Measurements from ENCODE around the gene DMRTA1.
"Not testable (repeated sequence)": the region's sequence is repeated elsewhere in the genome, so short reads cannot be mapped to it uniquely, and the experiment has no call there.

DMRTA1 gene

DNA sequence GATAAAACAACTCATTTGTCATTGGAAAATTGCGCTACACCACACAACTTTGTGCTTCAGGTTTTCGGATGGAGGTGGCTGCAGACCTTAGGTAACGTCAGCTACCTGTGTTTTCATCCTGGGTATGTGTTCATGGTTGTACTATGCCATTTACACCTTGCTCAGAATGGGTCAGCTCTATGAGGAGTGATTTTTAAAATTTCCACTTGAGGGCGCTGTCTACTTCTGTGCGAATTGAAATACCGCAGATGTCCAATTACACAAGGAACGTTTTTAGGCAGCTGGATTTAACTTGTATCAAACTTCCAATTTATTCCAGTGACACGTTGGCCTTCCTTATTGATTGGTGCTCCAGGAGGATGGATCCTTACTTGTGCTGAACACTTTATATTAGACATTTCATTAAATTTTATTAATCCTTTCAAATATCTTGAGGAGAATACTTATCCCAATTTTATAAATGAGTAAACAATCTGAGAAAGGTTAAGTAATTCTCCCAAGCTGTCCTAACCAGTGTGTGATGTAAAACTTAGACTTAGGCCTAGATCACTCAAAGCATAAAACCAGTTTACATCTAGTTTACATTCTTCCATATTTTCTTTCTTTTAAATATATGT is 23.4 kb downstream of the DMRTA1 start:
- Histone ChIP-seq H3K27me3 (replicated peaks; ENCODE audit: control insufficient read depth, insufficient read depth, low read length) (no peaks in the 10 kb centered on the region), H3K36me3 (ENCODE audit: control insufficient read depth, insufficient read depth, low read length) (no peaks in the 10 kb centered on the region), H3K4me3 (replicated peaks; ENCODE audit: low read depth, low read length) (no peak overlapping the region)
- no peak for DNase-seq (ENCODE audit: extremely low read depth, insufficient read length)
- TF ChIP-seq, protein P1, sequence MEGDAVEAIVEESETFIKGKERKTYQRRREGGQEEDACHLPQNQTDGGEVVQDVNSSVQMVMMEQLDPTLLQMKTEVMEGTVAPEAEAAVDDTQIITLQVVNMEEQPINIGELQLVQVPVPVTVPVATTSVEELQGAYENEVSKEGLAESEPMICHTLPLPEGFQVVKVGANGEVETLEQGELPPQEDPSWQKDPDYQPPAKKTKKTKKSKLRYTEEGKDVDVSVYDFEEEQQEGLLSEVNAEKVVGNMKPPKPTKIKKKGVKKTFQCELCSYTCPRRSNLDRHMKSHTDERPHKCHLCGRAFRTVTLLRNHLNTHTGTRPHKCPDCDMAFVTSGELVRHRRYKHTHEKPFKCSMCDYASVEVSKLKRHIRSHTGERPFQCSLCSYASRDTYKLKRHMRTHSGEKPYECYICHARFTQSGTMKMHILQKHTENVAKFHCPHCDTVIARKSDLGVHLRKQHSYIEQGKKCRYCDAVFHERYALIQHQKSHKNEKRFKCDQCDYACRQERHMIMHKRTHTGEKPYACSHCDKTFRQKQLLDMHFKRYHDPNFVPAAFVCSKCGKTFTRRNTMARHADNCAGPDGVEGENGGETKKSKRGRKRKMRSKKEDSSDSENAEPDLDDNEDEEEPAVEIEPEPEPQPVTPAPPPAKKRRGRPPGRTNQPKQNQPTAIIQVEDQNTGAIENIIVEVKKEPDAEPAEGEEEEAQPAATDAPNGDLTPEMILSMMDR (IDR thresholded peaks at IDR 0.05; ENCODE audit: insufficient read depth, low read length, poor library complexity, severe bottlenecking) = peak; percentile 68

DNA sequence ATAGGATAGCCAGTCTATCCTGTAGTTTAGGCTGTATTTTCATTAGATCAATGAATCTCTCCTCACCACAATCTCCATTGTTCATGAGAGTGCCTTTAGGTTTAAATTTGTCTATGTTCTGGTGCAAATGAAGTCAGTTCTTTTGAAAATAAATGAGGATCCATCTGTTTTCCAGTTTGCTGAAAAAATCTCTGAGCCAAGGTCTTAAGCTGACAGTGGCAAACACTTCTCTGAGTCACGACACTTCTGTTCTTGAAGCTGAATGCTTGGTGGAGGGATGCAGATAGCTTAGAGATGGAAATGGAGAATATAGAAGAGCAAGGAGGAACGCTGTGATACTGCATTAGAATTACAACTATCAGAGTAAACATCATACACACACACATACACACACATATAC is 34.9 kb downstream of the DMRTA1 start:
- H3K4me3 ChIP-seq (replicated peaks; ENCODE audit: low read depth, low read length) = no peak overlapping the region
- H3K27me3 ChIP-seq (replicated peaks; ENCODE audit: control insufficient read depth, insufficient read depth, low read length) = no peaks in the 10 kb centered on the region
- DNase-seq (ENCODE audit: extremely low read depth, insufficient read length) = no peak
- no peaks in the 10 kb centered on the region for H3K36me3 ChIP-seq (ENCODE audit: control insufficient read depth, insufficient read depth, low read length)
- TF ChIP-seq, protein P1 (IDR thresholded peaks at IDR 0.05; ENCODE audit: insufficient read depth, low read length, poor library complexity, severe bottlenecking) = no peak

DNA sequence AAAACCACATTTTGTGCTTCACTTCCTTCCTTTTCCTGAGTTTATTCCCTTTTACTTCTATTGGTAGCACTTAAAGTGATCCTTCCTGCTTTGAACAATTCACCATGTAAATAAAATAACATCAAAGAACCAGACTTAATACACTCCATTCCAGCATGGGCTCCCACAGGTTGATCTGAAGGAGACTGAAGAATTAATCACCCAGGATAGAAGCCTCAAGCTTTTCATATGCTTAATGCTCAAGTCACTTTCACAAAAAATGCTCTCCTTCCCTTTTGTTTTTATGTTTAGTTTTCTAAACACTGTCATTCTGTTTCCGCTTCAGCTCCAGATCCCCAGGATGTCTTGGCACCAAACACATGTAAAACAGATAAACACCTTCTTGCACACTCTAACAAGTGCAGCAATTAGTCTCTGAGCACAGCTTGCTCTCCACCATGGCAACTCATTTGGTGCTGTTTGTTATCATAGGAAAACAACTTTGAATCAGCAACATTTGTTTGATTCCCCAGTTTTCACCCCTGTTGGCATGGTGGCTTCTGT is 37.0 kb downstream of the DMRTA1 start:
- Histone ChIP-seq H3K36me3 (ENCODE audit: control insufficient read depth, insufficient read depth, low read length) (no peaks in the 10 kb centered on the region), H3K27me3 (replicated peaks; ENCODE audit: control insufficient read depth, insufficient read depth, low read length) (no peaks in the 10 kb centered on the region), H3K4me3 (replicated peaks; ENCODE audit: low read depth, low read length) (no peak overlapping the region)
- TF ChIP-seq, protein P1 (IDR thresholded peaks at IDR 0.05; ENCODE audit: insufficient read depth, low read length, poor library complexity, severe bottlenecking) = no peak
- DNase-seq (ENCODE audit: extremely low read depth, insufficient read length) = no peak

DNA sequence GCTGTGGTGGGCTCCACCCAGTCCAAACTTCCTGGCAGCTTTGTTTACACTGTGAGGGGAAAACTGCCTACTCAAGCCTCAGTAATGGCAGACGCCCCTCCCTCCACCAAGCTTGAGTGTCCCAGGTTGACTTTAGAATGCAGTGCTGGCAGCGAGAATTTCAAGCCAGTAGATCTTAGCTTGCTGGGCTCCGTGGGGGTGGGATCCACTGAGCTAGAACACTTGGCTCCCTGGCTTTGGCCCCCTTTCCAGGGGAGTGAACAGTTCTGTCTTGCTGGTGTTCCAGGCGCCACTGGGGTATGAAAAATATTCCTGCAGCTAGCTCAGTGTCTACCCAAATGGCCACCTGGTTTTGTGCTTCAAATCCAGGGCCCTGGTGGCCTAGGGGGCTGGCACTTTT is 49.6 kb downstream of the DMRTA1 start:
- not testable (repeated sequence) for H3K36me3 ChIP-seq (ENCODE audit: control insufficient read depth, insufficient read depth, low read length); DNase-seq (ENCODE audit: extremely low read depth, insufficient read length); H3K4me3 ChIP-seq (replicated peaks; ENCODE audit: low read depth, low read length); H3K27me3 ChIP-seq (replicated peaks; ENCODE audit: control insufficient read depth, insufficient read depth, low read length)

Measured in GM06990 (cell line).